ENCODE results near the gene SLC10A6.

Gene SLC10A6

GRCh38 chr4:86834901-86835300 is 14.3 kb downstream of the SLC10A6 start:
- DNase-seq: no peak
- Histone ChIP-seq H3K36me3 (no peaks in the 10 kb centered on the region), H3K9me3 (ENCODE audit: severe bottlenecking) (no peaks in the 10 kb centered on the region), H3K4me3 (ENCODE audit: low read depth, low read length) (no peak overlapping the region), H3K27me3 (ENCODE audit: insufficient read depth, low read depth, severe bottlenecking) (no peaks in the 10 kb centered on the region), H3K27ac (no peak overlapping the region)
- no peak for TF ChIP-seq CTCF (IDR thresholded peaks at IDR 0.05; ENCODE audit: low read depth, low read length)

- Histone ChIP-seq H3K27me3 (ENCODE audit: insufficient read depth, low read depth, severe bottlenecking) (no peaks in the 10 kb centered on the region), H3K36me3 (no peaks in the 10 kb centered on the region), H3K27ac (no peak overlapping the region), H3K4me3 (ENCODE audit: low read depth, low read length) (no peak overlapping the region), H3K9me3 (ENCODE audit: severe bottlenecking) (no peaks in the 10 kb centered on the region)
- no peak for DNase-seq
- no peak for TF ChIP-seq CTCF (IDR thresholded peaks at IDR 0.05; ENCODE audit: low read depth, low read length)
Observed at GRCh38 chr4:86833615-86834014, 15.6 kb downstream of the SLC10A6 start.

GRCh38 chr4:86831262-86832130 is 17.7 kb downstream of the SLC10A6 start:
- no peak overlapping the region for H3K4me3 ChIP-seq (ENCODE audit: low read depth, low read length)
- H3K36me3 ChIP-seq: no peaks in the 10 kb centered on the region
- no peak for TF ChIP-seq CTCF (IDR thresholded peaks at IDR 0.05; ENCODE audit: low read depth, low read length)
- H3K9me3 ChIP-seq (ENCODE audit: severe bottlenecking): no peaks in the 10 kb centered on the region
- no peaks in the 10 kb centered on the region for H3K27me3 ChIP-seq (ENCODE audit: insufficient read depth, low read depth, severe bottlenecking)
- no peak overlapping the region for H3K27ac ChIP-seq
- no peak for DNase-seq

- DNase-seq: no peak
- Histone ChIP-seq H3K27ac (no peak overlapping the region), H3K27me3 (ENCODE audit: insufficient read depth, low read depth, severe bottlenecking) (no peaks in the 10 kb centered on the region), H3K9me3 (ENCODE audit: severe bottlenecking) (no peaks in the 10 kb centered on the region), H3K4me3 (ENCODE audit: low read depth, low read length) (no peak overlapping the region), H3K36me3 (no peaks in the 10 kb centered on the region)
- no peak for TF ChIP-seq CTCF (IDR thresholded peaks at IDR 0.05; ENCODE audit: low read depth, low read length)
Observed at GRCh38 chr4:86825511-86825910, 23.7 kb downstream of the SLC10A6 start.

- H3K36me3 ChIP-seq: no peaks in the 10 kb centered on the region
- H3K4me3 ChIP-seq (ENCODE audit: low read depth, low read length): no peak overlapping the region
- H3K27me3 ChIP-seq (ENCODE audit: insufficient read depth, low read depth, severe bottlenecking): no peaks in the 10 kb centered on the region
- no peak for TF ChIP-seq CTCF (IDR thresholded peaks at IDR 0.05; ENCODE audit: low read depth, low read length)
- H3K27ac ChIP-seq: no peak overlapping the region
- no peaks in the 10 kb centered on the region for H3K9me3 ChIP-seq (ENCODE audit: severe bottlenecking)
- DNase-seq: no peak
Observed at GRCh38 chr4:86822136-86822535, 27.0 kb downstream of the SLC10A6 start.

GRCh38 chr4:86821151-86821550 is 28.0 kb downstream of the SLC10A6 start:
- H3K27me3 ChIP-seq (ENCODE audit: insufficient read depth, low read depth, severe bottlenecking): no peaks in the 10 kb centered on the region
- no peak overlapping the region for H3K27ac ChIP-seq
- TF ChIP-seq CTCF (IDR thresholded peaks at IDR 0.05; ENCODE audit: low read depth, low read length): no peak
- H3K4me3 ChIP-seq (ENCODE audit: low read depth, low read length): no peak overlapping the region
- H3K36me3 ChIP-seq: peaks cover under 1% of the 10 kb centered on the region; the same call in 1 of the 2 replicates
- no peaks in the 10 kb centered on the region for H3K9me3 ChIP-seq (ENCODE audit: severe bottlenecking)
- DNase-seq: no peak

Measured in WERI-Rb-1 (cell line).